RWPE1 (cell line): ENCODE results near the gene RARG.
A peak's percentile ranks its signal among the peaks of the same experiment; 100 is the strongest.
"Not testable (repeated sequence)": the region's sequence is repeated elsewhere in the genome, so short reads cannot be mapped to it uniquely, and the experiment has no call there.

ENCODE experiments used
- CTCF ChIA-PET: fragments of 350-600 bp; sonication (Branson Sonifier 250); formaldehyde crosslinking; extraction: SDS; loops from one replicate; lab custom pipeline; 2021; lab: Yijun Ruan, JAX
- POLR2A ChIA-PET: fragments of 400-600 bp; formaldehyde crosslinking; extraction: SDS; loops from one replicate; lab custom pipeline; 2020; ENCODE audit warnings: antibody characterized with exemption; ENCODE audit not compliant: low non-redundant PET; lab: Yijun Ruan, JAX
- DNase-seq: peaks from one replicate; pipeline ENCODE4 v3.0.0; 2012; ENCODE audit warnings: low spot score
- H3K27ac ChIP-seq: fragments of 450-650 bp; 2 replicates; pipeline ENCODE4 v1.5.1; 2017
- CTCF ChIP-seq: fragments of 450-650 bp; conservative IDR thresholded peaks from 2 replicates; pipeline ENCODE4 v1.5.1; 2017; ENCODE audit warnings: low read depth, mild to moderate bottlenecking

Gene RARG

GRCh38 chr12:53180220-53180930 lies 51.6 kb downstream of the RARG start, which contains the start of the genes CSAD and ZNF740:
Gene CSAD, minus strand, starts transcription at chr12:53180925. Its CDS starts 7,455 bp downstream, at chr12:53173470.
Gene ZNF740, plus strand, starts transcription at chr12:53180722. Its CDS starts 1,262 bp downstream, at chr12:53181984.
- CTCF ChIA-PET, result interaction anchor here (0.6 to 1.1 kb wide), 4 partner anchors 17 to 115 kb away, joined by 4 to 6 read pairs (median 4); no protein-coding TSS in a partner anchor
- no peak for TF ChIP-seq CTCF
- POLR2A ChIA-PET, result no interaction called here
- DNase-seq, result peak; percentile 95
- H3K27ac ChIP-seq, result peak within 1 kb of the TSS; percentile 98

- ChIA-PET CTCF (interaction anchor here (0.6 to 1.1 kb wide), 3 partner anchors 54 to 114 kb away, joined by 4 to 6 read pairs (median 5); no protein-coding TSS in a partner anchor), POLR2A (no interaction called here)
- no peak for DNase-seq
- TF ChIP-seq CTCF, result no peak
- peak overlapping the region; percentile 98 for H3K27ac ChIP-seq
These were observed 52.3 kb downstream of the RARG start for GRCh38 chr12:53179687-53180219.

GRCh38 chr12:53178803-53179202 lies 53.2 kb downstream of the RARG start:
- CTCF ChIA-PET, DNase-seq, POLR2A ChIA-PET: not testable (repeated sequence)
- peak overlapping the region; percentile 42 for H3K27ac ChIP-seq

- DNase-seq, H3K27ac ChIP-seq, POLR2A ChIA-PET: not testable (repeated sequence)
- CTCF ChIA-PET, result interaction anchor here (0.6 to 0.7 kb wide), 2 partner anchors 107 to 1222 kb away, joined by 3 to 7 read pairs; no protein-coding TSS in a partner anchor
These were observed 54.6 kb downstream of the RARG start for GRCh38 chr12:53177447-53177846.

GRCh38 chr12:53176750-53177149 lies 55.3 kb downstream of the RARG start:
- H3K27ac ChIP-seq, result no peak overlapping the region
- TF ChIP-seq CTCF, result no peak
- CTCF ChIA-PET, result no interaction called here
- POLR2A ChIA-PET, result no interaction called here
- no peak for DNase-seq

GRCh38 chr12:53174881-53175491 lies 57.0 kb downstream of the RARG start:
- TF ChIP-seq CTCF, result no peak
- H3K27ac ChIP-seq, result peak overlapping the region; percentile 22
- ChIA-PET POLR2A (no interaction called here), CTCF (interaction anchor here (0.6 to 1.2 kb wide), 4 partner anchors 14 to 113 kb away, joined by 3 read pairs; no protein-coding TSS in a partner anchor)
- DNase-seq, result no peak

- POLR2A ChIA-PET, result no interaction called here
These were observed 58.8 kb downstream of the RARG start for GRCh38 chr12:53173085-53173715.

More at GRCh38 chr12:53173085-53173715, 58.8 kb downstream of the RARG start:
- DNase-seq, result no peak
- no peak for TF ChIP-seq CTCF
- peak overlapping the region; percentile 21; the same call in 1 of the 2 replicates for H3K27ac ChIP-seq
- CTCF ChIA-PET, result interaction anchor here (0.6 to 1.0 kb wide), 3 partner anchors 12 to 276 kb away, joined by 3 to 4 read pairs (median 4); no protein-coding TSS in a partner anchor
